Stimulated activated CD4-positive, alpha-beta T cell treated with anti-CD3 and anti-CD28 coated beads, Interleukin-2, amount 100 ng/mL, for 24 hours (primary cell): Measurements from ENCODE around the gene CCZ1B.
"Not testable (repeated sequence)": the region's sequence is repeated elsewhere in the genome, so short reads cannot be mapped to it uniquely, and the experiment has no call there.

Experiments used
- DNase-seq, 2 donors: peaks; one replicate each; pipeline ENCODE4 v3.0.0-alpha.2; 2020

CCZ1B gene

GRCh38 chr7:6826151-6826550, at the start of gene CCZ1B:
TSS of gene CCZ1B (minus strand) at chr7:6826275. CDS start at chr7:6826197, 78 bp downstream.
- DNase-seq, result peak; percentile 83 to 92

GRCh38 chr7:6875022-6875421, 48.9 kb upstream of the CCZ1B start:
- DNase-seq, result not testable (repeated sequence)

GRCh38 chr7:6872246-6872945, 46.3 kb upstream of the CCZ1B start:
- not testable (repeated sequence) for DNase-seq

GRCh38 chr7:6871421-6872144, 45.5 kb upstream of the CCZ1B start:
- not testable (repeated sequence) for DNase-seq

DNA sequence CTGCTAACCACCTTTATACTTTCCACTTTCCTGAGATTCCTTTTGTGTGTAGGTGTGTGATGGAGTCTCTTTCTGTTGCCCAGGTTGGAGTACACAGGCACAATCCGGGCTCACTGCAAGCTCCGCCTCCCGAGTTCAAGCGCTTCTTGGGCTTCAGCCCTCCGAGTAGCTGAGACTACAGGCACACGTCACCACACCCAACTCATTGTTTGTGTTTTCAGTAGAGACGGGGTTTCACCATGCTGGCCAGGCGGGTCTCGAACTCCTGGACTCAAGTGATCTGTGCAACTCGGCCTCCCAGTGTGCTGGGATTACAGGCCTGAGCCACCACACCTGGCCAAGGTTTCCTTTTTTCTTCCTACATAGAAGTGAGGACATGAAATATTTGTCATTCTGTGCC, 38.7 kb upstream of the CCZ1B start:
- not testable (repeated sequence) for DNase-seq

DNA sequence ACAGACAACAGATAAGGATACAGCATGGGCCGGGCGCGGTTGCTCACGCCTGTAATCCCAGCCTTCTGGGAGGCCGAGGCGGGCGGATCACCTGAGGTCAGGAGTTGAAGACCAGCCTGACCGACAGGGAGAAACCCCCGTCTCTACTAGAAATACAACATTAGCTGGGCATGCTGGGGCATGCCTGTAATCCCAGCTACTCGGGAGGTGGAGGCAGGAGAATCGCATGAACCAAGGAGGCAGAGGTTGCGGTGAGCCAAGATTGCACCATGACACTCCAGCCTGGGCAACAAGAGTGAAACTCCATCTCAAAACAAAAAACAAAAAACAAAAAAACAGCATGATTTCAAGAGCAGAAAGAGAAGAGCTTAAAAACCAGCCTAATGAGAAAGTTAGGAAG, 38.1 kb upstream of the CCZ1B start:
- DNase-seq, result not testable (repeated sequence)

GRCh38 chr7:6862876-6863275, 36.8 kb upstream of the CCZ1B start:
- DNase-seq, result not testable (repeated sequence)

GRCh38 chr7:6857721-6858314, 31.7 kb upstream of the CCZ1B start:
- peak; percentile 80 to 81 for DNase-seq

DNA sequence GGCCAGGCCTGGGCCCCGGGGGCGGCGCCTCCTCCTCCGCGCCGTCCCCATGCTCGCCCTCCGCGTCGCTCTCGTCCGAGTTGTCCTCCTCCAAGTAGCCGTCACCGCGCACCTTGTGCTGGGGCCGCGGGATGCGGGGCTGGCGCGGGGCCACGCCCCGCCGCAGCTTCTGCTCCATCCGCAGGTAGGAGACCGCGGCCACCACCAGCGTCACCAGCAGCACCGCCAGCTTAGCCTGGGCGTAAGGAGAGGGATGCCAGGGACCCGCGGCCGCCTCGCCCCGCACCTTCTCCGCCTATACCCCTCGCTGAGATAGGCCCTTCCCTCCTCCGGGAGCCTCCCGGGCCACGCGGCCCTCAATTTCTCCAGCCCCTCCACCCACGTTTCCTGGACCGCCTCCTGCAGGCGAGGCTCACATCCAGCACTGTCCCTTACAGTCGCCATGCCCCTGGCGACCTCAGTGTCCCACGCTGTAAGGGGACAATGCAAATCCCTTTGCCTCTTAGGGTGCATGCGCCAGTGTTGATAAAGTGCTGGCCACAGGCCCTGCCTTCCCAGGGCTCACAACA, 29.6 kb upstream of the CCZ1B start:
- DNase-seq, result not testable (repeated sequence)

GRCh38 chr7:6854747-6855562, 28.9 kb upstream of the CCZ1B start:
- DNase-seq, result not testable (repeated sequence)

DNA sequence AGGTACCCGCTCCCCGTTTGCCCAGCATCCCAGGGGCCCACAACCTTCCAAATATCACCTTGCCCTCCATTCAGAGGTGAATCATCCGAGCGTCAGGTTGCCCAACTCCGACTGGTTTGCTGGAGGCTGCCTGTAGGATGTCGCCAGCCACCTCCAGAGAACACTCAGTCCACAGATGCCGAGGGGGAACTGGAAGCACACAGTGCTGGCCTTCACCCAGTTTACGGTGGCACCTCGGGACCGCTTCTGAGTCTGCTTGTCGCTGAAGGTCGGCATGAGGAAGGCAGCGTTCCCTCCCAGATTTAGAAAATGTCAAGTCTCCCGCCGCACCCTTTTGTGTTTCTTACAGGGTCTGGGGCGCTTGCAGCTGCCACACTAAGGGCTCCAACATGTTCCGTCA, 27.6 kb upstream of the CCZ1B start:
- DNase-seq, result not testable (repeated sequence)

- not testable (repeated sequence) for DNase-seq
Measured at GRCh38 chr7:6849127-6849526, 23.1 kb upstream of the CCZ1B start.

GRCh38 chr7:6847751-6848150, 21.7 kb upstream of the CCZ1B start:
- not testable (repeated sequence) for DNase-seq

- not testable (repeated sequence) for DNase-seq
Measured at GRCh38 chr7:6845971-6846449, 19.9 kb upstream of the CCZ1B start.

- DNase-seq, result not testable (repeated sequence)
Measured at GRCh38 chr7:6843654-6844053, 17.6 kb upstream of the CCZ1B start.

DNA sequence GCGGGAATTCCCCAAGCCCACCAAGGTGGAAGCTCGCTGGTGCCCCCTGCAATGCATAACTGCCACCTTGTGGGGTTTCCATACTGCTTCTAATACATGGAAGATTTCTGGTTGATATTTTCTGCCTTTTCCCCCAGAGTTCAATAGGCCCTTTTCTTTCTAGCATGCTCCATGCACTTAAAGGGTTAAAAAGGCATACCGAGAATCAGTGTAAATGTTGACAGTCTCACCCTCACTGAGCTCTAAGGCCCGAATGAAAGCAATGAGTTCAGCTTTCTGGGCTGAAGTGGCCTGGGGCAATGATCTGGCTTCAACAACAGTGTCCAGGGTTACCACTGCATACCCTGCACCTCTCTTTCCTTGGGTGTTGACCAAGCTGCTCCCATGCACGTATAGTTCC, 17.0 kb upstream of the CCZ1B start:
- not testable (repeated sequence) for DNase-seq

GRCh38 chr7:6842278-6842921, 16.3 kb upstream of the CCZ1B start:
- DNase-seq, result not testable (repeated sequence)

GRCh38 chr7:6837081-6837480, 11.0 kb upstream of the CCZ1B start:
- not testable (repeated sequence) for DNase-seq

GRCh38 chr7:6835521-6835920, 9.4 kb upstream of the CCZ1B start:
- not testable (repeated sequence) for DNase-seq

- DNase-seq, result no peak
Measured at GRCh38 chr7:6833636-6834035, 7.6 kb upstream of the CCZ1B start.

DNA sequence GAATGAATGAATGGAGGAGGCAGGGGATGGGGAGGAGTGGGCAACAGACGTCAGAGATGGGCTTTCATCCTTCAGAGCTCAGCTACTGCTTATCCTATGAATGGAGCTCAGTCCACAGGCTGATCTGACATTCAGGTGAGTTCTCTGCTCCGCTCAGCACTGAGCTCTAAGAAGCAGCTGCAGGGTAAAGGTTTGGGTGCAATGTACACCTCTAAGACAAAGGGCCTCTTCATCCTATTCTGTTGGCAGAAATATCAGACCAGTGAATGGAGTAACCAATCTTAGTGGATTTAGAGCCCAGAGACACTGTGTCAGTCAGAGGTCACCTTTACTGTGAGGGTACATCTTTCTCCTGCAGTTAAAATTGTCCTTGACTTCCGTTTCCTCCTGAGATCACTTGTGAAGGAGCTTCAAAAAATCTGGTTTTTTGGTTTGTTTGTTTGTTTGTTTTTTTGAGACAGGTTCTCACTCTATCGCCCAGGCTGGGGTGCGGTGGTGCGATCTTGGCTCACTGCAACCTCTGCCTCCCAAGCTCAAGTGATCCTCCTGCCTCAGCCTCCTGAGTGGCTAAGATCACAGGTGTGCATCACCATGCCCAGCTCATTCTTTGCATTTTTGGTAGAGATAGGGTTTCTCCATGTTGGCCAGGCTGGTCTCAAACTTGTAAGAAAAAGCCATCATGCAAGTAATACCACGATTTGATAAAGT, 5.1 kb upstream of the CCZ1B start:
- DNase-seq, result no peak
